ENCODE measurements around the gene ADD1.

DNA sequence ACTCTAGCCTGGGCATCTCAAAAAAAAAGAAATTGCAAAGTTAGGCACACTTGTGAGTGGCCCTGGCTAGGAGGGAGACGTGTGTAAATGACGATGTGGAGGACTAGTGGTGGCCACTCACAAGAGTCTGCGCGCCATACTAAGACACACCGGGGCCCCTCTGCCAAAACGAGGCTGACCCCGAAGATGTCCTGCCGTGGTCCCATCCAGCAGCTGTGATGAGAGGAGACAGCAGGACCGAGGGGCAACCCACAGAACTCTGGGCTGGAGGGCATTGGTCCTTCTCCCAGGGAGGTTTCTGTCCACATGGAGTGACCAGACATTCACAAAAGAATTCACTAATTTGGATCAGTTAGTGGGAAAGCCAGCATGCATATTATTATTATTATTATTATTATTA, 72.1 kb downstream of the ADD1 start:
- TF ChIP-seq POLR2AphosphoS5 (IDR thresholded peaks at IDR 0.05) (no peak), CTCF (IDR thresholded peaks at IDR 0.05) (no peak)

Data from suprapubic skin (tissue), 3 donors.